ENCODE measurements around the gene CCND3.
A peak's percentile ranks its signal among the peaks of the same experiment; 100 is the strongest.

CCND3 gene

DNA sequence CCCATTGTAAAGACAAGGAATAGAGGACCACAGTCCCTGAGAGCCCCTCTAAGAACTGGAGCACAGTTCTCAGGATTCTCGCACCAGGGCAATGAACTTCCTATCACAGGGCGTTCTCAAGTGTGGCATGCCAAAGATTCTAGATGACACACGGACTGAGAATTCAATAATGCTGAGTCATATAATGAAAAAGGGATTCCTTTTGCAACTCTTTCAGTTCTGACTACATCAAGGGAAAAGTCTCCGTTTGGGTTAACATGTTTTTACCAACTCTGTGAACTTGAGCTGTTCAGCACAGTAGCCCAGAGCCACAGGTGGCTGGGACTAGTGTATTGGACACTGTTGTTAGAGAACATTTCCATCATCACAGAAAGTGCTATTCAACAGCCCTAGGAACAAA is 24.1 kb downstream of the CCND3 start:
- no peak for DNase-seq

DNA sequence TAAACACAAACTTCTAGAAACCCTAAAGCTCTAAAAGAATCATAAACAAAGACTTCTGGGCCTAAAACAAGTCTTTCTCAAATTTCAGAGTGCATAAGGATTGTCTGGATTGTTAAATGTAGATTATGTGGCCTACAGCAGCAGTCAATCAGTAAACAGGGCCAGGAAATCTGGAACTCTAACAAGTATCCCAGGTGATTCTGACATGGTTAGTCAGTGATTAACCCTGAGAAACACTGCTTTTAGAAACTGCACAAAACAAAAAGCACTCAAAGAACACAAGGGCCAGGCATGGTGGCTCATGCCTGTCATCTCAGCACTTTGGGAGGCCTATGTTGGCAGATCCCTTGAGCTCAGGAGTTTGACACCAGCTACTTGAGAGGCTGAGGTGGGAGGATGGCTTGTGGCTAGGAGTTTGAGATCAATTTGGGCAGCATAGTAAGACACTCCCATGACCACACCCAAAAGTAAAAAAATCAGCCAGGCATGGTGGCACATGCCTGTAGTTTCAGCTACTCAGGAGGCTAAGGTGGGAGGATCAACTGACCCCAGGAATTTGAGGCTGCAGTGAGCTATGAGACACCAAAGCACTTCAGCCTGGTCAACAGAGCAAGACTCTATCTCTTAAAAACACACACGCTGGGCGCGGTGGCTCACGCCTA is 26.6 kb downstream of the CCND3 start:
- DNase-seq = no peak

DNA sequence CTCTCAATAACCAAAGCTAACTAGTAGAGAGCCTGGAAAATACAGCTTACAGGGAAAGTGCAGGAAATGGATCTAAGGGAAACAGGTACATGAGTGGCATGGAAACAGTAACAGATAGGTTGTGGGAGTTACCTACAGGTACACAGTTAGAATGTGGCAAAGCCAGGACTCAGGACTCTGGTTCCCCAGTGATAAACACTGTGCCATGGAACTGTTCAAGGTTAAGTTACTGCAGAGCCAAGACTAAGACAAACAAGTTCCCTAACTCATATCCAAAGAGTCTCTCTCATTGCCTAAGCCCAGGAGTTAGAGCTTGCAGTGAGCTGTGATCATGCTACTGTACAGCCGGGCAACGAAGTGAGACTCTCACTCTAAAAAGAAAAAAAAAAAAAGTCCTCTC is 27.3 kb downstream of the CCND3 start:
- DNase-seq = no peak

DNA sequence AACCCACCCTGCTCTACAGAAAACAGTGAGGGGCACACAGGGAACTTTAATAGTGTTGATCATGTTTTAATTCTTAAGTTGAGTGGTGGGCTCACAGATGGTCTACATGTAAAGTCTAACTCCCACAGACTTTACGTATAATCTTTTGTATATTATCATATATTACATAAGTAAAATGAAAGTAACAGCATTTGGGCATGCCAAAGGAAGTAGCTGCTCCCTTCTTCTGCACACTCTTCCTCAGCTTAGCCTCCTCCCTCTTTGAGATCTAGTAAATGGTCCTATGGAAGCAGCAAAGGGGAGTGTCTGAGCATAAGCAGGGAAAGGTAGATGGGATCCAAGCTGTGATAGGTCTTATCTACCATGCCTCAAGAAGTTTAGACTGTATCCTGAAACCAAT is 31.9 kb downstream of the CCND3 start:
- DNase-seq = no peak

DNA sequence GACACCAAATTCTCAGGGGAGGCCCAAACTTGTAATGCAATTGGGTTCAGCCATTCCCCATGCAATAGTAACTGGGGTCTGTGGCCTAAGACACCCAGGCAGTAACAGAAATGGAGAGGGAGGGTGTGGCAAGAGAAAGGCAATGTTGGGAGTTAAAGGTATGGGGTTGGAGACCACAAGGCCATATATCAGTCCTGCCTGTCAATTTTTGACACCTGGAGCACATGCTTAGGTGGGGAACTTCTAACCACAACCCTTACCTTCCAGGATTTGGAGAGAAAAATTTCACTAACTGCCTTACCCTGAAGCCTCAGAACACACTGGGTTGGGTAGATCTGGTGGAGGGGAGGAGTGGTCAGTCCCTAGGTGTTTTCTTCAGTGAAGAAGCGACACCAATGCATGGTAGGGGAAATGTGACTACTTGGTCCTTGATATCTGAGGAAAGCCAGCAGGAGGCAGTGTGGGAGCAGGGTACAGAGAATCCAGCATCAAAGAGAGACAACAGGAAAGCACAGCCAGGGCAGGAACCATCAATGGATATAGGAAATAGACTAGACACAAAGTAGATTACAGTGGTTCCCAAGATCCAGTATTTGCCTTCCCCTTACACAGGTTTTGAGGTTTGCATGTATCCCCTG is 39.6 kb downstream of the CCND3 start:
- DNase-seq = no peak

DNA sequence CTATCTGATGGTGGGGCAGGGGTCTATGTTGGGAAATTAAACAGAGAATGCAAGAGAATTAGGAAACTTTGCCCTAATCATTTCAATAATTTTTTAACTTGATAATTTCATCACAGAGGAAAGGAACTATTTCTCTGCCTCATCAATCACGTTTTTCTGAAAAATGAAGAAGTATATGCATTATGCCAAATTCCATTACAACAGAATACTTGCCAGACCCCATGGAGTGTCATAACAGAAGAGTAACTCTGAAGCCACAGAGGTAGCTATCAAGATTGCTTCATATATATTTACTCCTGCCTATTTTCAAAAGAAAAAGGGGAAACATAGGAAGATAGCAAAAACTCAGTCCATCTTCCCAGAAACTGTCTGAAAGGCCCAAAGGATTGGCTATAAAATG is 40.7 kb downstream of the CCND3 start:
- DNase-seq = no peak

DNA sequence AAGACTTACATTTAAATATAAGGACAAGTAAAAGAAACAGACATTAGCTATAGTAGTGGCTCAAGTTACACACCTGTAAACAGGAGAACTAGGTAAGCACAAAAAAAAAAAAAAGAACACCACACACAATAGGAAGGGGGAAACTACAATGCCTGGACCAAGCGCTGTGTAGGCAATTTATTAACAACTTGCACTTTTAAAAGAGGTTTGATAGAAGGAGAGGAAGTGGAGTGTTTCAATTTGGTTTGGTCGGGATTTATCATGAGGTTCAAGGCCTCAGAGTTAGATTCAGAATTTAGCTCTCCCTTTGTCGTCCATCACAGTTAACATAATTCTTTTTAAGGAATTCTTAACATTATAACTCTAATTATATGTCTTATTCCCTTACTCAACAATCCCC is 45.3 kb downstream of the CCND3 start:
- no peak for DNase-seq

DNA sequence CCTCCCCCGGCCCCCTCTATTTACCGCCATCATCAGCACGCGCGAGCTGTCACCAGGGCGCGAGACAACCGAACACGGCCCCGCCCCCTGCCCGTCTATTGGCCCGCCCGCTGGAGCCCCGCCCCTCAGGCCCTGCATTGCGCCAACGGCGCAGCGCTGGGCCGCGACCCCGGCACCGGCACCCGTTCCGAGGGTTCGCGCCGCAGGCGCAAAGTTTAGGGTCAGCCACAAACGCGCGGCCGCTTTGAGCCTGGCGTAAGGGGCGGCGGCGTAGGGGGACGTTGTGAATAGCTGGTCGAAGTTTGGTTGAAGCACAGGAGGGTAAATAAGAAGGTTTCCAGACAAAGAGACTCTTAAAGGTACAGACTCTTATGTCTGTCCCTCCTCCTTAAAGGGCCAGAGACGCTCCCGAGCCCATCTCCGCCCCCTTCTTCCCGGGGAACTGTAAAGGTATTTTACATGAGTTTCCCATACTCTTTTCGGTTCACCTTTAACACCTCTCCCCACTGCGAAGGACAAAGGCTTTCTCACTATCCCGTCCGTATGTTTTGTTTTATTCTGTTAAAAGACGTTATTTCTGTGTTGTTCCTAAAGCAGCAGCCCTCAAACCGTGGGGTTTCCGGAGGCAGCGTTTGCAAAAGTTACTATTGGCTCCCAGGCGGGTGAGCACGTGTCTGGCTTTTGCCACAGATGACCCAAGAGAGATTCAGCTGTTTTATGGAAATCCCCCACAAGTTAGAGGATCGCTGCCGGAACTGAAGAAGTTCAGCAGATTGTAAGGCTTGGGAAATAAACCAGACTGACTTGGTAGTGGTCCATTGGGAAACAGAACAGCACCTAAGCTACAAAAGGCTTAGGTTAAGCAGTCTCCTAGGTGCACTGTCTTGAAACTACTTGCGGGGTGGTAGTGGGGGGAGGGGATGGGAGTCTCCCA is 46.0 kb downstream of the CCND3 start, which contains the start of gene USP49:
TSS of gene USP49 (minus strand) at position 76 of the 934 bp plus-strand sequence. CDS start 88,392 bp downstream, outside the sequence.
- peak; percentile 72 for DNase-seq

DNA sequence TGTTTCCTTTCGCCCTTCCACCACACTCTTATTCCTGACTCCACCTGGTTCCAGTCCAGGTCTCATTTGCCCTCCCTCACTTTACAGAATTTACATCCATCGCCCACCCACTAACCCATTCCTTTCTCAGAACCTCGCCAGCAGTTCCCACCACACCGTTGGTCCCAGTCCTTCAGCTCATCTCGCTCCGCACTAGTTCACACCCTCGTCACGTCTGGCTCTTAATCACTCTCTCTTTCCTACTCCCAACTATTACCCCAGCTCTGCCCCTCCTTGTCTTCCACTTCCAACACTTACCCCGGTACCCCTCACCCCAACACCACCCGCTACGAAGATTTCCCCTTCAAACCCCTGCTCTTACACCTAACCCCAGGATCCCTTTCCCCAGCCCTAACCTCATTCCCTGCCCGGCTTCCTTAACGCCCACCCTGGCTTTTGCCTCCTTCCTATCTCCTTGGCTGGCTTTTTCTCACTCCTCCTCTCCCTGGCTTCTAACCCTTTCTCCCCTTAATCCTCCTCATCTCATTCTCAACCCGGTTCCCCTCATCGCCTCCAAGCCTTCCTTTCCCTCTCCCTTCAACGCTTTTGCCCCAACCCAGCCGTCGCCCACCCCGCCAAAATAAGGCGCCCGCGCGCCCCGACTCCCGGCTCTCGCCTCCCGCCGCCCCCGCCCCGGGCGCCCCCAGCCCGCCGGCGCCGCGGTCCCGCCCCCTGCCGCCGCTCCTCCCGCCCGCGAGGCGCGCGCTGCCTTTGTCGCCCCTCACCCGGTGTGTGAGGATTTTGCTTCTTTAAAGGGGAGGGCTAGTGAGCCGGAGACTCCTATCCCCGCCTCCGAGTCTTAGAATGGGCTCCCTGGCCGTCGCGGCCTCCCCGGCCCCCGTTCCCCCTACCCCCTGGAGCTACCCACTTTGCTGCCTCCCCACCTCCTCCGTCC is 47.0 kb downstream of the CCND3 start:
- peak; percentile 72 for DNase-seq

DNA sequence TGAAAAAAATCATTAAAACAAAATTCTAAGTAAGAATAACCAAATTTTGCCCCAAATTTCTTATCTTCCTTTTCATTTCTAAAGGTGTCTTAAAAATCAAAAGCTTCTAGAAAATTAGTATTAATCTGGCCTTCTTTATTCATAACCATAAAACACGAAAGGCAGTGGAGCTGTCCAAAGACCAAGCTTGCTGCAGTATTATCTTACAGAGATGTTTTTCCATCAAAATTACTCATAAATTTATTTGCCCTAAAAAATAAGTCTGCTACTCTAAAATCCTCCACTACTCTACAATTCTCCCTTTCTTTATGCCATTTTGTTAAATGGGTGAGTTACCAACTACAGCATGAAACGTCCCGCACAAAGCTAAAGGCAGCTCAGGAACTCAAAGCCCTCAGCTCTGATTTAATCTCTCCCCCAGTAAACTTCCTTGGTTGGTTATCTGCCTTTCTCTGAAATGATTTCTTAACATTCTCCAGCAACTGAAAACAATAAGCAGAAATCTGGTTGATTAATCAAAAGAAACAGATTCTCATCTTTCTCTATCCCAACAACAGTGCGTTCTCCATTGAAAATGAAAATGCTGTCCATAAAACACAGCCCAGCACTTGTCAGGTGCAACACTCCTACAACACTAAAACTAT is 48.6 kb downstream of the CCND3 start:
- DNase-seq = no peak

DNA sequence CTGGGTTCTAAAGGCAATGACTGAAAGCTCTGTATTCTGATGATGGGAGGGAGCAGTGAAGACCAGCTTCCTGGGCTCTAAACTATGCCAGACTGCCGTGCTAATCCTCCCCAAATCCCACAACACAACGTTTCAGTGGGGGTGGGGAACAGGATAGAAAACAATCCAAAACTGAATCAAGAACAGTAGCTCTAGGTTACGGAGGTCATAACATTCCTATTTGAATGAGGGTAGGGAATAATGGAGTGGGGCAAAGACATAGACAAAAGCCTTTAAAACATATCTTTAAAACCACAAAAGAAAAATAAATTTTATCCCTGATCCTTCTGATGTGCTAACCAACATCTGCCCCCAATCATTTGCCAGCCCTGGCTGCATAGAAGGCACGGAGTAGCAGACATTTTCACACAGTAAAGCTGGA is 54.3 kb downstream of the CCND3 start:
- DNase-seq = no peak

DNA sequence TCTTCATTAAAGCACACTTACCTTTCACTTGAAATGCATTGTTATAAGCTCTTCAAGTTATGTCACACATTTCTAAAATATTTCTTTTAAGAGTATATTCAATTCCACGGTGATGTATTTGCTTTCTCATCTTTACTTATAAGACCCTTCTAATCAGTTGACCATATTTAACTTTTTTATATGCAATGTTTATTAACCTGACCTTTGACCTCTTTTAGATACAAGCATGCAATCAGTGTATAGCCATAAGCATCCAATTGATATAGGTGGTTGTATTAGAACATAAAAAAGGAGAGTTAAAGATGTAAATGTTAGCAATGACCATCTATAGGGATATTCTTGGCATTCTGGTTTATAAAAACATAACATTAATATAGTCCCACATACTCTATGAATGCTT is 55.7 kb downstream of the CCND3 start:
- DNase-seq = no peak

DNA sequence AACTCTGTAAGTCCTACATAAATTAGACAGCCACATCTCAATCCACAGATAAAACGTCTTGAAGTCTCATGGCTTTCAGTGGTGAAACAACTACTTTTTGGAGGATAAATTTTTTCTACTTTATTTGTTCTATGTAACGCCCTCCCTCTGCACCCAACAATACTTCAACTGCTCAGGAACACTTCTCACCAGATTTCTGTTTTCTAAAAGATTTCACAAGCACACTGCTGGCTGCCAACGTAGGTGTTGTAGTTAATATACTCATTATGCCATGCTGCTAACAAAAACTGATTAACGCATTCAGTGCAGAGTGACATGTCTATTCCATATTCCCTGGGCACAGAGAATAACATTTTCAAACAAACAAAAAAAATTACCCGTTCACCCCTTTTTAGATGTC is 56.7 kb downstream of the CCND3 start:
- DNase-seq = no peak
